Eye (tissue), 1 donor: ENCODE measurements around the gene FKBP3.
A peak's percentile ranks its signal among the peaks of the same experiment; 100 is the strongest.
"Not testable (repeated sequence)": the region's sequence is repeated elsewhere in the genome, so short reads cannot be mapped to it uniquely, and the experiment has no call there.

Source experiments
- DNase-seq: peaks from one replicate; pipeline ENCODE4 v3.0.0-alpha.2; 2015

FKBP3 gene

GRCh38 chr14:45134051-45134958, at the start of gene FKBP3:
Gene FKBP3 (minus strand): TSS chr14:45134481. CDS start chr14:45134456, 25 bp downstream.
- peak; percentile 98 for DNase-seq

GRCh38 chr14:45181806-45182205, 47.5 kb upstream of the FKBP3 start:
- DNase-seq: no peak

GRCh38 chr14:45181329-45181728, 47.0 kb upstream of the FKBP3 start:
- DNase-seq: no peak

GRCh38 chr14:45177076-45177475, 42.8 kb upstream of the FKBP3 start:
- peak; percentile 2 for DNase-seq

GRCh38 chr14:45169906-45170305, 35.6 kb upstream of the FKBP3 start:
- DNase-seq: no peak

GRCh38 chr14:45156067-45156466, 21.8 kb upstream of the FKBP3 start:
- DNase-seq: no peak

- no peak for DNase-seq
Observed at GRCh38 chr14:45150386-45150890, 16.2 kb upstream of the FKBP3 start.

GRCh38 chr14:45149602-45150001, 15.3 kb upstream of the FKBP3 start:
- no peak for DNase-seq

- no peak for DNase-seq
Observed at GRCh38 chr14:45145214-45145613, 10.9 kb upstream of the FKBP3 start.

GRCh38 chr14:45144658-45145057, 10.4 kb upstream of the FKBP3 start:
- DNase-seq: no peak

- not testable (repeated sequence) for DNase-seq
Observed at GRCh38 chr14:45142083-45142482, 7.8 kb upstream of the FKBP3 start.

- DNase-seq: no peak
Observed at GRCh38 chr14:45140661-45141187, 6.4 kb upstream of the FKBP3 start.

- no peak for DNase-seq
Observed at GRCh38 chr14:45136399-45136798, 2.1 kb upstream of the FKBP3 start.

GRCh38 chr14:45135659-45136395, 1.5 kb upstream of the FKBP3 start, which contains the start of gene FANCM:
Gene FANCM (plus strand): TSS chr14:45135930. CDS start chr14:45136032, 102 bp downstream.
- DNase-seq: peak; percentile 99

GRCh38 chr14:45135156-45135555, 875 bp upstream of the FKBP3 start:
- DNase-seq: no peak

- no peak for DNase-seq
Observed at GRCh38 chr14:45133683-45134050, 614 bp downstream of the FKBP3 start.

GRCh38 chr14:45128963-45129629, 5.2 kb downstream of the FKBP3 start:
- no peak for DNase-seq

- DNase-seq: no peak
Observed at GRCh38 chr14:45125754-45126153, 8.5 kb downstream of the FKBP3 start.

GRCh38 chr14:45123271-45123670, 11.0 kb downstream of the FKBP3 start:
- no peak for DNase-seq

GRCh38 chr14:45120096-45120495, 14.2 kb downstream of the FKBP3 start:
- DNase-seq: no peak

- no peak for DNase-seq
Observed at GRCh38 chr14:45118594-45118993, 15.7 kb downstream of the FKBP3 start.

- DNase-seq: no peak
Observed at GRCh38 chr14:45114327-45114726, 20.0 kb downstream of the FKBP3 start.
